Activated naive CD4-positive, alpha-beta T cell treated with Interleukin-2 at 50 U/mL for 16 hours (primary cell): ENCODE measurements around the gene CLIC2.

ENCODE experiments used
- DNase-seq: peaks from one replicate; pipeline ENCODE4 v3.0.0-alpha.2; 2020

The CLIC2 gene

GRCh38 chrX:155262970-155263754 is 71.3 kb downstream of the CLIC2 start:
- DNase-seq: no peak

DNA sequence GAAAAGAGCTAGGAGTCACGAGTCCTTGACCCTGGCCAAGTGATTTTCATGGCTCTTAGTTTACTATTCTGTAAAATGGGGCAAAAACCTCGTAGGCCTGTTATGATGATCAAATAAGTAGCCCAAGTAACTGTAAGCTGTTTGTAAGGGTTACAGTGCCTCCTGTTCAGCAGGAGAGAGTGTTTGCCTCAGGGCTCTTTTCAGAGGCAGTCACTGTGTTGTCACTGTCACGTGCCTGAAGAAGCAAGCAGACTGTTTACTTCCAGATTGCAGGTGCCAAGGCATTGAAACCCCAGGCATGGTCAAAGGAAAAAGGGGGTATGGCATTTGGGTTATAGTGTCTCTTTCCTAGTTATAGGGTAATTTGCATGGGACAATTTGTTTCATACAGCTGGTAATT is 74.7 kb downstream of the CLIC2 start:
- DNase-seq: no peak

DNA sequence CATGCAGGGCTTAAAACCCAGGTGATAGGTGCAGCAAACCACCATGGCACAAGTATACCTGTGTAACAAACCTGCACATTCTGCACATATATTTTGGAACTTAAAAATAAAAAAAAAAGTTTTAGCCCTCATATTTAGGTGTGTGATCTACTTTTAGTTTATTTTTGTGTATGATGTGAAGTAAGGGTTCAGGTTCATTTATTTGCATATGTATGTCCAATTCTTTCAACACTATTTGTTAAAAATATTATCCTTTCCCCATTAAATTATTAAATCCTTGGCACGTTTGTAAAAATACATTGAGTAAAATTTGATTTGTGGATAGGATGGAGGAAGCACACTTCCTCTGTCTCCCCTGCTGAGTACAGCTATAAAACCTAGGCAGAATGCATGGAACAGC is 83.0 kb downstream of the CLIC2 start:
- no peak for DNase-seq

- DNase-seq: no peak
Observed at GRCh38 chrX:155247497-155247896, 86.9 kb downstream of the CLIC2 start.

DNA sequence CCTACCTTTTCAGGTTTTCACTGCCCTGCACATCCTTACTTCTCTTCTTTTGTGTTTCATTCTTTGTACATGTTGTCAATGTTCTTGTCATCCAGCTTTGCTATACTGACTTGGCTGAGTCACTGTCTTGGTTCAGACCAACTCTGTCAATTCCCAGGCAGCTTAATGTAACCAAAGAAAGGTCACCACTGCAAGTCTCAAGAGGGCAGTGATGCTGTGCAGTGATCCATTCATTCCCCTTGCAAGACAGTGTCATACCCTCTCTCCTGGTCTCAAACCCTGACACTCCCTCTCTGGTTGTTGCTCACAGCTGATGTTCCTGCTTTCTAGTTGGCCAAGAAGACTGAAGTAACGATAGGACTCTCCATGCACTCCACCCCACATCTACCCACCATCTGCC is 87.7 kb downstream of the CLIC2 start:
- DNase-seq: no peak

- no peak for DNase-seq
Observed at GRCh38 chrX:155242300-155242699, 92.1 kb downstream of the CLIC2 start.

- DNase-seq: no peak
Observed at GRCh38 chrX:155237719-155238118, 96.7 kb downstream of the CLIC2 start.

DNA sequence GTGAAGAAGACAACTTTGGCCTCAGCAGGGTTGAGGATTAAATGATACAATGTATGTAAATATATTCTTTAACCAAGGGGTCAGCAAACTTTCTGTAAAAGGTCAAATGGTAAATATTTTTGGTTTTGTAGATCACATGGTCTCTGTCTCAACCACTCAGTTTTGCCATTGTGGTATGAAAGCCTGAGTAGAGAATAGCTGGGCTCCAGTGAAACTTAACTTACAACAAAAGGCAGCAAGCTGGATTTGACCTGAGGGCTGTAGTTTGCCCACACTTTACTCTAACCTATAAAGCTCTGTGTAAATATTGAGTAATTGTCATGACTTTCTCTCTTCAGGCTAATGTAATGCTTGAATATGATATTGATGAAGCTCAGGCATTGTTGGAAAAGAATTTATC is 98.5 kb downstream of the CLIC2 start:
- DNase-seq: no peak

- no peak for DNase-seq
Observed at GRCh38 chrX:155231163-155231562, 103.3 kb downstream of the CLIC2 start.
